22Rv1 (cell line): ENCODE results near the gene VEZF1.
"Not testable (repeated sequence)": the region's sequence is repeated elsewhere in the genome, so short reads cannot be mapped to it uniquely, and the experiment has no call there.

Experiments
- H3K27ac ChIP-seq: fragments of 450-650 bp; 2 replicates; pipeline ENCODE4 v1.5.1; 2017
- ZFX ChIP-seq: fragments of 450-650 bp; IDR thresholded peaks from 2 replicates; pipeline ENCODE4 v1.6.1; 2017; ENCODE audit warnings: antibody characterized with exemption, borderline replicate concordance
- TF ChIP-seq, protein P1 (sequence below): fragments of 450-650 bp; IDR thresholded peaks from 2 replicates; pipeline ENCODE4 v1.5.1; 2017; ENCODE audit warnings: mild to moderate bottlenecking

The VEZF1 gene

DNA sequence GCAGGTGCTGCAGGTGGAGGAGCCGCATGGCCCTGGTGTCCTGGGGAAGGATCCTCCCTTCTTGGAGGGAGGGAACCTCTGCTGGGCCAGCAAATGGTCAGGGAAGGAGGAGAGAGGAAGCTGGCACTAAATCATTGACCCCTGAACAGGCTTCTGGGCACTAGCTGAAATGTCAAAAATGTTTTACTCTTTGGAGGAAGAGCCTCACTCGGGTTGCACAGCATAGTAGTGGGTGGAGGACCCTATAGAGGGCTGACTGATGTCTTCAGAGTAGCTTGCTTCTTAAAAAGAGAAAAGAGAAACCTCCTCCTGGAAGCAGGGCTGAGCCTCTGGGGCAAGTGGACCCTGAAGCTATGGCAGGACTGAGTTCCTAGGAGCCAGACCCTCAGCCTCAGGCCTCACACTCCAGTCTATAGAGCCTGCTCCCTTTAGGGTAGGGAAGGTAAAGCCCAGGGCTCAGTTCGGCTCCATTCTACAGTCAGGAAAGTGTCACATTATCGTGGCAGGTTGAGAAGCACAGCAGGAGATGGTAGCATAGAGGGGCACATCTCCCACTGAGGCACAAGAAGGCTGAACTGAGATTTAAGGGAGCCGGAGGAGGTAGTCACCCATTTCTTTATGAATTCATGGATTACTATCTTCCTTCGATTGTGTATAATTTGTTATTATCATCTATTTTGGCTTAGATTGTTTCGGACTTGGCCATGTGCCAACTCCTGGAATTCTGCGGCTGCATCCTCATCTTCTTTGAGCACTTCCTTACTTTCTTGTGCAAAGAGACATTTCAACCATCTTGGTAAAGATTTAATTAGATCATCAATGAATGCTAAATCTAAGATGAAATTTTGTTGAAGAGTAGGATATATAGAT is 25.5 kb downstream of the VEZF1 start:
- no peak for TF ChIP-seq ZFX
- TF ChIP-seq, protein P1, sequence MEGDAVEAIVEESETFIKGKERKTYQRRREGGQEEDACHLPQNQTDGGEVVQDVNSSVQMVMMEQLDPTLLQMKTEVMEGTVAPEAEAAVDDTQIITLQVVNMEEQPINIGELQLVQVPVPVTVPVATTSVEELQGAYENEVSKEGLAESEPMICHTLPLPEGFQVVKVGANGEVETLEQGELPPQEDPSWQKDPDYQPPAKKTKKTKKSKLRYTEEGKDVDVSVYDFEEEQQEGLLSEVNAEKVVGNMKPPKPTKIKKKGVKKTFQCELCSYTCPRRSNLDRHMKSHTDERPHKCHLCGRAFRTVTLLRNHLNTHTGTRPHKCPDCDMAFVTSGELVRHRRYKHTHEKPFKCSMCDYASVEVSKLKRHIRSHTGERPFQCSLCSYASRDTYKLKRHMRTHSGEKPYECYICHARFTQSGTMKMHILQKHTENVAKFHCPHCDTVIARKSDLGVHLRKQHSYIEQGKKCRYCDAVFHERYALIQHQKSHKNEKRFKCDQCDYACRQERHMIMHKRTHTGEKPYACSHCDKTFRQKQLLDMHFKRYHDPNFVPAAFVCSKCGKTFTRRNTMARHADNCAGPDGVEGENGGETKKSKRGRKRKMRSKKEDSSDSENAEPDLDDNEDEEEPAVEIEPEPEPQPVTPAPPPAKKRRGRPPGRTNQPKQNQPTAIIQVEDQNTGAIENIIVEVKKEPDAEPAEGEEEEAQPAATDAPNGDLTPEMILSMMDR, result no peak

DNA sequence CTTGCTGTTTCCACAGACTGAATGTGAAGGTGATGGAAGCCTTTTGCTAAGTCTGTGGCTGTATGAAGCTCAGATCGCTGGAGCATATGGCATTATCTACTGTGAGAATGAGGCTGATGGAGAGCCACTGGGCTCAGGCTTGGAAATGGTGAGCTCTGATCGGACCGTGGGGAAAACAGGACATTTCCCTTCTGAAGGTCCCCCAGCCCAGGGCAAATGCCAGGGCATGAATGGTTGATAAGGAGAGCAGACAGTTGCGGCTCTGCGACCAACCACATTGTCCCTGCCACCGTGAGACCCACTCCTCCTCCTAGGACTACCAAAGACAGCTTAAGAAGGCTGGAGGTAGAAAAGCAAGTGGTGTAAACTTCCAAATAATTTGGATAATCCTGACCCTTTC is 28.1 kb downstream of the VEZF1 start:
- no peak overlapping the region for H3K27ac ChIP-seq
- TF ChIP-seq ZFX, result no peak
- TF ChIP-seq, protein P1, result no peak

More for the DNA sequence above, 25.5 kb downstream of the VEZF1 start:
- H3K27ac ChIP-seq, result no peak overlapping the region

DNA sequence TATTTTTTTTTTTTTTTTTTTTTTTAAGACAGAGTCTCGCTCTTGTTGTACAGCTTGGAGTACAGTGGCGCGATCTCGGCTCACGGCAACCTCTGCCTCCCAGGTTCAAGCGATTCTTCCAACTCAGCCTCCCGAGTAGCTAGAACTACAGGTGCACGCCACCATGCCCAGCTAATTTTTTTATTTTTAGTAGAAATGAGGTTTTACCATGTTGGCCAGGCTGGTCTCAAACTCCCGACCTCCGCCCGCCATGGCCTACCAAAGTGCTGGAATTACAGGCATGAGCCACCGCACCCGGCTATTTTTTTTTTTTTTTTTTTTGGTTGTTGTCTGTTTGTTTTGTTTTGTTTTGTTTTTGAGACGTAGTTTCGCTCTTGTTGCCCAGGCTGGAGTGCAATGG is 29.7 kb downstream of the VEZF1 start:
- H3K27ac ChIP-seq, result not testable (repeated sequence)

DNA sequence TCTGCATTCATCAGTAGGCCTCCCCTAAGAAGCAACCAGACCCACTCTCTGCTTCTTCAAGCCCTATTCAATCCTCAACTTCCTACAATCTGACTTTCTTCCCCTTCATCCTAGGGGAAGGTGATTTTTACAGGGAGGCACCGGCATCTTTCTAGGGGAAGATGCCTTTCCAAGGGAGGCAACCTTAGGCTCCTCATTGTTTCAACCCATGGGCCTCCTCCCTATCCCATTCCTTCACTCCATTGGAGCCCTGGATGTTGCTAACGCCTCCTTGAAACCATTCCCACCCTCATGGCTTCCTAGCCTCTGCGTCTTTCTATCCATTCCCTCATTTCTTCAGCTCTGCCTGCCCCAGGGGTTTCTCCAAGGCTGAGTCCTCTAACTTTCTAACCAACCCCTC is 30.2 kb downstream of the VEZF1 start:
- TF ChIP-seq, protein P1, result no peak
- TF ChIP-seq ZFX, result no peak
- H3K27ac ChIP-seq, result no peak overlapping the region

DNA sequence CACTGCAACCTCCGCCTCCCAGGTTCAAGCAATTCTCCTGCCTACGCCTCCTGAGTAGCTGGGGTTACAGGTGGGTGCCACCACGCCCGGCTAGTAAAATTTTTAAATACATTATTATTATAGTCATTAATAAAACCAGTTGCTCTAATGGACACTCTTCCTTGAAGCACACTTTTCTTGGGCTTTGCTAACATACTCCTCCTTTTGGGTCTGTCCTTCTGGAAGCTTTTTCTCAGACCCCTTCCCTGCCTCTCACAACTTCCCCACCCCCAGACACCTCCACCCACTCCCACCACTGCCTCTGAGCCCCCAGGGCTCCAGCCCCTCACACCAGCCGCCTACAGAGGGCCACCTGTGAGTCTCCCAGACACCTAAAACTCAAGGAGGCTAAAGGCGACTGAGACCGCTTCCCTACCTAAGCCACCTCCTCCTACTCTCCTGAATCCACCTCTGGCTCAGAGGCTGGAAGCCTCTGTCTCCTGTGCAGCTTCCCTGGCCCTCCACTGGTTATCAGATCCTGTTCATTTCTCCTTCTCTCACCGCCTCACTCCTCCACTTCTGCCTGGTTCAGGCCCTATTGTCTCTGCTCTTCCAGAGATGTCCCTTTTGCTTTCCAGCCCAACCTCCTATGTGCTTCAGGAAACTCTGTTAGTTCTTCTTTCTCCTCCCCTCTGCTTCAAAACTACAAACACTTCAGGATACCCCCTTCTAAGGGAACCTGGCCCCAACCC is 30.8 kb downstream of the VEZF1 start:
- H3K27ac ChIP-seq, result no peak overlapping the region
- TF ChIP-seq ZFX, result no peak
- TF ChIP-seq, protein P1, result no peak

DNA sequence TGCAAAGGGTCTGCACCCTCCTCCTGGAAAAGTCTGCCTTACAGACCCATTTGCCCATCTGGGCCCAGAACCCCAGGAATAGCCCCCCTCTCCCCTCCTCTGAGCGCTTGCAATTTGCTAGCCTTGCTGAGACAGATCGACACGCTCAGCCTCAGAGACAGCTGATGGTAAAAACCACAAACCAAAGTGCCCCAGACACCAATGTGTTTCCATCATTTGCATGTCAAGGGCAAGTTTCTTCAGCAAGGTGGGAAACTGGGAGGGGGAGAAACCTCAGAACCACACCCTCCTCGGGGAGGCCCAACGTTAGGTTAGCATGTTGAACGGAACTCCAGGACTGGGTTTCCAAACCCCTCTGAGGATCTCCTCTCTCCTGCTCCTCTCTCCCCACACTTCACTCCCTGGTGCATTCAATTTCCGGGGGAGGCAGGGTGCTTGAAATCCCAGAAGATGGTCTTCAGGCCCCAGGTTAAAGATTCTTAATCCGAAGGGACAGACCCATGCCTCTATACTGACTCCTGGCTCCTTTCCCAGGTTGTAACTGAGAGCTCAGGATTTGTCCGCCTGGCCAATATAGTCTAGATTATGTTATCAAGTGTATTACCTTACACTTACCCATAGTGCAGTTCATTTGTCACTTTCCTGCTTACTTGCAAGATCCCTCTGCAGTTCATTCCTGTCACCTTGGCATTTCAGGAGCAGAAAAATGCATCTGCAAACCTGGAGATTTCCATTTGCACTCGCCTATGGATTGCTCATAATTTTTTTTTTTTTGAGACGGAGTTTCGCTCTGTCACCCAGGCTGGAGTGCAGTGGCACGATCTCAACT is 31.5 kb downstream of the VEZF1 start:
- TF ChIP-seq, protein P1, result no peak
- TF ChIP-seq ZFX, result no peak
- no peak overlapping the region for H3K27ac ChIP-seq

DNA sequence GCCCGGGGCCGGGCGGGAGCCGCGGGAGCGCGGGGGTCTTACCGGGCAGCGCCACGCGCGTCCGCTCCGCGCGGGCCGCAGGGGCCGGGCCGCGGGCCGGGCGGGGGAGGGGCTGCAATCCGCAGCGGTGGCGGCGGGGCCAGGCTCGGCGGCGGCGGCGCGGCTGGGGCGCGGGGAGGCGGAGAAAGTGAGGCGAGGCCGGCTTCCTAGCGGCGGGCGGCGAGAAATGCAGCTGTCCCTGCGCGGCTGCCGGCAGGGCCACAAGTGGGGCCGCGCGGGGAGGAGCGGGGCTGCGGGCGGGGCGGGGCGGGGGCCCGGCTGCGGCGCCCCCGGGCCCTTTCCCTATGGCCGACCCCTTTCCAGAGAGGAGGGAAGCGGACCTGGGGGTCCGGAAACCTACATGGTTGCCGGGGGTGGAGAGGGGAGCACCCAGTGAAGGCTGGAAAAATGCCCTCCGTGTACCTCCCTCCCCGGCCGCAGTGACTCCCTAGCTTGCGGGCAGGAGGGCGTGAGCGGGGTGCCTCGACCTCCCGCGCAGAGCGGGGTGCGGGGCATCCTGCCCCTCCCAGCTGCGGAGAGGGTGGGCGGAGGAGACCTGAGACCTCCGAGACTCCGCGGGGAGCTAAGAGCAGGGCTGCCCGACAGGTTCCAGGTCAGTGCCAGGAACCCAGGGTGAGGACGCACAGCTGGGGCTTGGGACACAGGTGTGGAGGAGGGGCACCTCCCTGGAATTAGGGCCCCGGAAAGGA is 32.7 kb downstream of the VEZF1 start, which contains the start of gene CUEDC1:
Gene CUEDC1 (minus strand): TSS at position 230 of the 749 bp plus-strand sequence. CDS start 69,848 bp downstream, outside the sequence.
- TF ChIP-seq, protein P1, result peak; percentile 60
- no peak for TF ChIP-seq ZFX
- H3K27ac ChIP-seq, result no peak within 1 kb of the TSS
